T-helper 2 cell treated with Interferon-gamma antibody and Interleukin-4, amounts not matched to agents 5 μg/mL and 100 μg/mL, for 36 hours (primary cell): ENCODE data around the gene NOP53.

Experiments
- DNase-seq: peaks from one replicate; pipeline ENCODE4 v3.0.0; 2021; ENCODE audit warnings: low spot score
- H3K27ac Mint-ChIP-seq: one replicate; pipeline ENCODE4 v1.8.0; 2021; ENCODE audit warnings: mild to moderate bottlenecking, mixed read lengths
- H3K27me3 Mint-ChIP-seq: one replicate; pipeline ENCODE4 v1.8.0; 2021; ENCODE audit warnings: low read depth, mixed read lengths
- H3K36me3 Mint-ChIP-seq: one replicate; pipeline ENCODE4 v1.8.0; 2021; ENCODE audit warnings: low read depth, mixed read lengths
- H3K4me1 Mint-ChIP-seq: one replicate; pipeline ENCODE4 v1.8.0; 2021; ENCODE audit warnings: low read depth, mixed read lengths
- H3K4me3 Mint-ChIP-seq: one replicate; pipeline ENCODE4 v1.8.0; 2022; ENCODE audit warnings: mild to moderate bottlenecking, moderate library complexity, mixed read lengths
- H3K9me3 Mint-ChIP-seq: one replicate; pipeline ENCODE4 v1.8.0; 2021; ENCODE audit warnings: mixed read lengths

The NOP53 gene

DNA sequence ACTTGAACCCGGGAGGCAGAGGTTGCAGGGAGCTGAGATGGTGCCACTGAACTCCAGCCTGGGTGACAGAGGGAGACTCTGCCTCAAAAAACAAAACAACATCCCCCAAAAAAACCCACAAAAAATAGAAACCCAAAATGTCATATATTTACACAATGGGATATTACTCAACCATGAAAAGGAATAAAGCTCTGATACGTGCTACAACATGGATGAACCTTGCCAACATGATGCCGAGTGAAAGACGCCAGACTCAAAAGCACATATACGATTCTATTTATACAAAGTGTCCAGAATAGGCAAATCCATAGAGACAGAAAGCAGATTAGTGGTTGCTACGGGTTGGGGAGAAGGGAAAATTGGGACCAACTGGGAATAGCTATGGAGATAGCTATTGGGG, 61.1 kb downstream of the NOP53 start:
- H3K4me3 Mint-ChIP-seq = no peak overlapping the region
- H3K36me3 Mint-ChIP-seq = no peaks in the 10 kb centered on the region
- H3K9me3 Mint-ChIP-seq = no peaks in the 10 kb centered on the region
- no peaks in the 10 kb centered on the region for H3K27me3 Mint-ChIP-seq
- H3K27ac Mint-ChIP-seq = no peak overlapping the region
- H3K4me1 Mint-ChIP-seq = no peaks in the 10 kb centered on the region
- DNase-seq = no peak
